ENCODE data around the gene STRIP2. TPM values are rescaled to one million over a fixed set of nuclear protein-coding genes. Genes with fewer than 3 reads are reported as not detected.

The STRIP2 gene
- total RNA-seq, 2 donors from 2014 or later: 8.5 to 11.3 TPM

DNA sequence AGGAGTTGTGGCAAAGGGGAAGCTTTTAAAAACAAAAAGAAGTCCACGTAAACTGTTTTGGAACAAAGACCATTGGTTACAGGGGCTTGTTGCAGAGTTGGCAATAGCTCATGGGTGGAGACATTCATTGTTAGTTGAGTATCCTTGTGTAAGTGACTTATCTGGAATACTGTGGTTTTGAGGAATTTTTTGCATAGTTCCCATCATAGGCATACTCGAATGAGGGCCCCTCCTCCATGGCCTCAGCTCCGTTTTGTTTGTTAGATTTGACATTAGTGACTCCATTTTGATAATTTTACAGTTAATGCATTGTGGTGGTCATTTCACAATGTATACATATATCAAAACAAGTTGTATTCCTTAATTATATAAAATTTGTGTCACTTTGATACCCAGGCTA lies 55.3 kb downstream of the STRIP2 start:
- H3K4me1 ChIP-seq: no peaks in the 10 kb centered on the region
- TF ChIP-seq, protein P1, sequence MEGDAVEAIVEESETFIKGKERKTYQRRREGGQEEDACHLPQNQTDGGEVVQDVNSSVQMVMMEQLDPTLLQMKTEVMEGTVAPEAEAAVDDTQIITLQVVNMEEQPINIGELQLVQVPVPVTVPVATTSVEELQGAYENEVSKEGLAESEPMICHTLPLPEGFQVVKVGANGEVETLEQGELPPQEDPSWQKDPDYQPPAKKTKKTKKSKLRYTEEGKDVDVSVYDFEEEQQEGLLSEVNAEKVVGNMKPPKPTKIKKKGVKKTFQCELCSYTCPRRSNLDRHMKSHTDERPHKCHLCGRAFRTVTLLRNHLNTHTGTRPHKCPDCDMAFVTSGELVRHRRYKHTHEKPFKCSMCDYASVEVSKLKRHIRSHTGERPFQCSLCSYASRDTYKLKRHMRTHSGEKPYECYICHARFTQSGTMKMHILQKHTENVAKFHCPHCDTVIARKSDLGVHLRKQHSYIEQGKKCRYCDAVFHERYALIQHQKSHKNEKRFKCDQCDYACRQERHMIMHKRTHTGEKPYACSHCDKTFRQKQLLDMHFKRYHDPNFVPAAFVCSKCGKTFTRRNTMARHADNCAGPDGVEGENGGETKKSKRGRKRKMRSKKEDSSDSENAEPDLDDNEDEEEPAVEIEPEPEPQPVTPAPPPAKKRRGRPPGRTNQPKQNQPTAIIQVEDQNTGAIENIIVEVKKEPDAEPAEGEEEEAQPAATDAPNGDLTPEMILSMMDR (IDR thresholded peaks at IDR 0.05): no peak
- no peaks in the 10 kb centered on the region for H3K27me3 ChIP-seq
- H3K27ac ChIP-seq: no peak overlapping the region
- no peak overlapping the region for H3K4me3 ChIP-seq
- DNase-seq (ENCODE audit: low spot score): no peak
- no peaks in the 10 kb centered on the region for H3K36me3 ChIP-seq
- H3K9me3 ChIP-seq: no peaks in the 10 kb centered on the region

DNA sequence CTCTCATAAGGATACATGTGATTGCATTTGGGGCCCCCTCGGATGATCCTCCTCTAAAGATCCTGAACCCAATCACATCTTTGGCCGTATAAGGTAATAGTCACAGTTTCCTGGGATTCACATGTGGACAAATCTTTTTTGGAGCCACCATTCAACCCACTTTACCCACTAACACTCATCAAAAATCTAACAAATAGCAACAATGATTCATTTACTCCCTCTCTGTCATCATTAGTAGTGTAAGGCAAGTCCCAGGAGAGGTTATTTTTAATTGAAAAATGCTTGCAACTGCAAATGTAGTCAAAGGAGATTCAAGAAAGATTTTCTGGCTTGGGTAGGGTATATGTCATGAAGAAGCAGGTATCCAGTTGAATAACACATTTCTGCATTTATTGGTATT lies 58.2 kb downstream of the STRIP2 start:
- DNase-seq (ENCODE audit: low spot score): no peak
- Histone ChIP-seq H3K27me3 (no peaks in the 10 kb centered on the region), H3K27ac (no peak overlapping the region), H3K9me3 (no peaks in the 10 kb centered on the region), H3K4me3 (no peak overlapping the region), H3K4me1 (no peaks in the 10 kb centered on the region), H3K36me3 (no peaks in the 10 kb centered on the region)
- TF ChIP-seq, protein P1 (IDR thresholded peaks at IDR 0.05): no peak

DNA sequence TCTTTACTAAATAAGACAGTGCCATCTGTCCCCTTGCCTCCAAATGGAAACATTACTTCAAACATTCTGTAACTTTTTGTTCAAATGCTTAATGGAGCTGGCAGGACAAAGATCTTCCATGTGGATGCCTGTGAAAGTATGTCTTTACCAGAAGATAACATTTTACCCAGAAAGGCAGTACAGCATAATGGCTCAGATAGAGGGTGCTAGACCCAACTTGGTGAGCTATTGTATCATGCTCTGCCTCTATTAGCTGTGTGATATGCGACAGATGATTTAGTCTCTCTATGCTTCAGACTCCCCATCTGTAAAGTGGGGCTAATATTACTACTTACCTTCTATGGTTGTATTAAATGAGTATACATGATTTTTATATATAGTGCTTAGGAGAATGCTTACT lies 59.3 kb downstream of the STRIP2 start:
- Histone ChIP-seq H3K4me3 (no peak overlapping the region), H3K27me3 (no peaks in the 10 kb centered on the region), H3K36me3 (no peaks in the 10 kb centered on the region), H3K27ac (no peak overlapping the region), H3K9me3 (no peaks in the 10 kb centered on the region), H3K4me1 (no peaks in the 10 kb centered on the region)
- TF ChIP-seq, protein P1 (IDR thresholded peaks at IDR 0.05): no peak
- DNase-seq (ENCODE audit: low spot score): no peak

DNA sequence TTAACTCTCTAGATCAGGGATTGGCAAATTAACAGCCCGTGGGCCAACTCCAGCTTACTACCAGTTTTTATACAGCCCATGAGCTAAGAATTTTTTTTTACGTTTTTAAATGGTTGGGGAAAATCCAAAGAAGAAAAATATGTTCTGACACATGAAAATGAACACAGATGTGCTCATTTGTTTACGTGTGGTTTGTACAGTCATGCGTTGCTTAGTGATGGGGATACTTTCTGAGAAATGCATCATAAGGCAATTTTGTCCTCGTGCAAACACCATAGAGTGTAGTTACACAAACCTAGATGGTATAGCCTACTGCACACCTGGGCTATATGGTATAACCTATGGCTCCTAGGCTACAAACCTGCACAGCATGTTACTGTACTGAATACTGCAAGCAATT lies 59.8 kb downstream of the STRIP2 start:
- H3K4me3 ChIP-seq: no peak overlapping the region
- TF ChIP-seq, protein P1 (IDR thresholded peaks at IDR 0.05): no peak
- no peaks in the 10 kb centered on the region for H3K4me1 ChIP-seq
- DNase-seq (ENCODE audit: low spot score): no peak
- H3K36me3 ChIP-seq: no peaks in the 10 kb centered on the region
- H3K27me3 ChIP-seq: no peaks in the 10 kb centered on the region
- H3K27ac ChIP-seq: no peak overlapping the region
- no peaks in the 10 kb centered on the region for H3K9me3 ChIP-seq

DNA sequence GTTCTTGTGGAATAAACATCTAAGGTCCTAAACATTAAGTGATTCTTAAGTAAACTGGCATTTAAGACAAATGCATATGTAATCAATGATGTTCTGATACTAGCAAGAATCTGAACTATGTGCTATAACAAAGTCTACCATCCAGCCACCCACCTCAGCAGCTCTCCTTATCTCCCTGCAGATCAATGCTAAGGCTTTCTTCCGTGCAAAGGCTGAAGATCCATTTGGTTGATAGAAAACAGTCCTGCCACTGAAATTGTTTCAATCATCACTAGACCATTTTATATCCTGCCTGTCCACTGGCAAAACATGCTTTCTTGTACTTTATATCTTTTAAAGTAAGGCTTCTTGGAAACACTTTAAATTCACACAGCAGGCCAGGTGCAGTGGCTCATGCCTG lies 61.8 kb downstream of the STRIP2 start:
- TF ChIP-seq, protein P1 (IDR thresholded peaks at IDR 0.05): no peak
- Histone ChIP-seq H3K27ac (no peak overlapping the region), H3K4me3 (no peak overlapping the region)

DNA sequence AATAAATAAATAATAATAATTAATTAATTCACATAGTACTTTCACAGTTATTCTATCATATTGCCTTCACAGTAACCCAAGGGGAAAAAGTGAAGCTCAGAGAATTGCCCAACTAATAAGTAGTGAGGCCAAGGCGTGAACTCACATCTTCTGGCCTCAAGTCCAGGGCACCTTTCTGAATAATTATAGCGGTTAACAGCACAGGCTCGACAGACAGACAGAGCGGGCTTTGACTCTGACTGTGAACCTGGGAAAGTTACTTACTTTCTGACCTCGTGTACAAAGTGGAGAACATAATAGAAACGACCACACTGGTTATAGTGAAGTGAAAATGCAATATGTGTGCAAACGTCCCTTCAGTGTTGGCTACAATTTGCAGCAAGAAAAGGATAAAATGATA lies 62.4 kb downstream of the STRIP2 start:
- no peaks in the 10 kb centered on the region for H3K36me3 ChIP-seq
- TF ChIP-seq, protein P1 (IDR thresholded peaks at IDR 0.05): no peak
- no peak overlapping the region for H3K27ac ChIP-seq

More for the DNA sequence above, 61.8 kb downstream of the STRIP2 start:
- Histone ChIP-seq H3K9me3 (no peaks in the 10 kb centered on the region), H3K36me3 (no peaks in the 10 kb centered on the region), H3K4me1 (no peaks in the 10 kb centered on the region), H3K27me3 (no peaks in the 10 kb centered on the region)
- DNase-seq (ENCODE audit: low spot score): no peak

More for the DNA sequence above, 62.4 kb downstream of the STRIP2 start:
- no peaks in the 10 kb centered on the region for H3K9me3 ChIP-seq
- H3K4me3 ChIP-seq: no peak overlapping the region
- DNase-seq (ENCODE audit: low spot score): no peak
- peaks cover 0 to under 1% of the 10 kb centered on the region in 2 donors for H3K4me1 ChIP-seq
- no peaks in the 10 kb centered on the region for H3K27me3 ChIP-seq
